Fibroblast of the conjunctiva (primary cell): ENCODE results near the gene SPP2.

Experiments used
- DNase-seq: peaks from one replicate; pipeline ENCODE4 v3.0.0-alpha.2; 2010; ENCODE audit warnings: low read depth

SPP2 gene

GRCh38 chr2:234092344-234092743 lies 41.8 kb downstream of the SPP2 start:
- DNase-seq, result no peak

DNA sequence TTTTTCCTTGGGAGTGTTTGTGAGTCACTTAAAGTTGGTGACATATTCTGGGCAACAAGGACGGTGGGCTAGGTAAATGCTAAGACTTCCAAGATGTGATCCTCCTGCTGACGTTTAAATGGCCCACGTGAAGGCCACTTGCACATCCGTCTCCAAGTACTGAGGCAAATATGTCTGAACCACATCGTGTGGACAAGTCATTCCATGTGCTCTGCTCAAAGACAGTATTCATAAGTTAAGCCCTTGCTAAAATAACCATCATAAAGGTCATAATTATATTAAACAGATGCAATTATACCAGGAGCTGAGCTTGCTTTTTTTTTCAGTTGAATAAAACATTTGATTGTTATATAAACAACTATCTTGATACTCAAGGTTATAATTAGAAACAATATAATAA lies 44.8 kb downstream of the SPP2 start:
- DNase-seq, result no peak

DNA sequence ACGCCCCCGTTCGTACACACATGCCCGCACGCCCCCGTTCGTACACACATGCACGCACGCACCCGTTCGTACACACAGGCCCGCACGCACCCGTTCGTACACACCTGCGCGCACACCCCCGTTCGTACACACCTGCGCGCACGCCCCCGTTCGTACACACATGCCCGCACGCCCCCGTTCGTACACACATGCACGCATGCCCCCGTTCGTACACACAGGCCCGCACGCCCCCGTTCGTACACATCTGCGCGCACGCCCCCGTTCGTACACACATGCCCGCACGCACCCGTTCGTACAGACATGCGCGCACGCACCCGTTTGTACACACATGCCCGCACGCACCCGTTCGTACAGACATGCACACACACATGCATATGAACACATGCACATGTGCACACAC lies 45.7 kb downstream of the SPP2 start:
- DNase-seq, result no peak

DNA sequence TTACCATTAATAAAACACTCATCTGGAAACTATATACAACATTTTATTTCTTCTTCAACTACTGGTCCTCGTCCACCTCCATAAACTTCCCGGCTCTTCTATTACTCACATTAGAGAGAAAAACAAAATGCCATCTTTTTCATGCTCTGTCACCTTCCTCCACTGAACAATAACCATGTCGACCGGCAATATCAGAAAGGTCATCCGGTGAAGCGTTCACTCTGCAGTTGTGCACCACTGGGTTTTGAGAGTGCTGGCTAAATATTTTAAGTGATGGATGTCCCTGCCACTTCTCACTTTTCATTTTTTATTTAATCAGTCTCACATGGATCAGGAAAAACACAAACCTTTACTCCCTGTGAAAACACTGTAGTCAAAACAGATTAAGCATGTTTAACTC lies 48.2 kb downstream of the SPP2 start:
- DNase-seq, result no peak

DNA sequence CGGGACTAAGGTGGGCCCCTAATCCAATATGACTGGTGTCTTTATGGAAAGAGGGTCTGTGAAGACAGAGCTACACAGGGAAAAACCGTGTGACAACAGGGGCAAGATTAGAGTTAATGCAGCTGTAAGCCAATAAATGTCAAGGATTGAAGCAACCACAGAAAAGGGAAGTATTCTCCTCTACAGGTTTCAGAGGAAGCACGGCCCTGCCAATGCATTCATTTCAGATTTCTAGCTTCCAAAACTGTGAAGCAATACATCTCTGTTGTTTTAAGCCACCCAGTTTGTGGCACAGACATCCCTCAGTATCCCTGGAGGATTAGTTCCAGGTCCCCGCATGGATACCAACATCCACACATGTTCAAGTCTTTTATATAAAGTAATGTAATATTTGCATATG lies 48.8 kb downstream of the SPP2 start:
- no peak for DNase-seq

DNA sequence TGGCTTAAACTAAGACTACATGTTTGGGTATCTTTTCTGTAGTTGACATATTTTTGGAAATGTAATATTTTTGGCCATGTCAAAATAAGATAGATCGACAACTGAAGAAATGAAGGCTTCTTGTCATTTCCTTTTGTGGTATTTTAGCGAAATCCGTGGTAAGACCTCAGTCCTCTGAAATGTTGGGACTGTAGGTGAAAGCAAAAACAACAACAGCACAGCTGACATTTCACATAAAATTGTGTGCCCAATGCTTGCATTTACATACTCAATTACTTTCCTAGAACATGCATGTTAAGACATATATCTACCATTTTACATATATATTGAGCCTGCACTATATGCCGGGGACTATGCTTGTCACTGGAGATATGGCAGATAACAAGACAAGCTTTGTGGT lies 50.2 kb downstream of the SPP2 start:
- DNase-seq, result no peak

GRCh38 chr2:234102112-234102511 lies 51.6 kb downstream of the SPP2 start:
- DNase-seq, result no peak

DNA sequence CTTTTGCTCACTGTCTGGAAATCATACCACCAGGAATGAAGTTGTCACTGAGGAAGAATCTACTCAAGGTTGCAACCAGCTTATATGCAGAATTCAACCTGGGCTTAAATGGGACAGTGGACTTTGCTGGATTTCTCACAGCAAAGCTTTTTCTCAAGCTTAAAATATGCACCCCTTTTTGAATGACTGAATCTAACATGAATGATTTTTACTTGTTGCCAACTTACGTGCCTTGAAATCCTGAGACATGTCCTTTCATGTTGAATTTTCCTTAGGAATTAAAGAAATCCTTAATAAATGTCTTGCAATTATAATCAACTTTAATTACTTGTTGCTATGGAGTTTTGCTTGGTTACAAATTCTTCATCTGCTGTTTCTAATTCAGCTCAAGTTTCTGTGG lies 57.4 kb downstream of the SPP2 start:
- DNase-seq, result no peak

- no peak for DNase-seq
Observed at GRCh38 chr2:234109321-234109720, 58.8 kb downstream of the SPP2 start.

DNA sequence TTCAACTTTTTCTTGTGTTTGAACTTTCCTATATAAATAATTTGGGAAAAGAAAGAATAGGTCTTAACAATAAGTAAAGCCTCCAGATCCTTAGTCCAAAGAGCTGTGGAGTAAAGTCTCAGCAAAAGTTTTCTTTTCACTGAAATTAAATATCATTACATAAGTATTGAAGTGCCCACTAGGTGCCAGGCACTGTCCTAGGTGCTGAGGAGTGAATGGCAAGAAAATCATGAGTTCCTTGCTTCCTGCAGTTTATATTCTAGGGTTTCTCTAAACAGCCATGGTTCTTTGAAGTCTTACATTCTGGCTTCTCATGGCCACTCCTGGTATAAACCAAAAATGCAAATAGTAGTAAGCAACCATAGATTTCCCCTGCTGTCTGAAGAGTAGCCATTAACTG lies 59.7 kb downstream of the SPP2 start:
- no peak for DNase-seq

DNA sequence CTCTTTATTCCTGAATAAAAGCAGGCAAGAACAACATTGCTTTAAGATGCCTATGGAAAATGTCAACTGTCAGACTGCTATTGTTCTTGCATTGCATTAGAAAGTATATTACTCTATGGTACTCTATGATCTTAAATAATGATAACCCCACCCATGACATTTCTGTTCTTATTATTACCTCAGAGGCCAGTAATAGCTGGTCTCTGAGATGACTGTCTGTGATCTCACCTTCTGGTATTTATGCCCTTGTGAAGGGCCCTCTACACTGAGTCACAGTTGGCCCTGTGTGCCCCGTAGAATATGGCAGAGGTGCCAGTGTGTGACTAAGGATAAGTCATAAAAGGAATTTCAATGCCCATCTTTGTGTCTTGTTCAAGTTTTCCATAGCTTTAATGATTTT lies 61.0 kb downstream of the SPP2 start:
- DNase-seq, result no peak

- DNase-seq, result no peak
Observed at GRCh38 chr2:234116010-234116409, 65.5 kb downstream of the SPP2 start.

DNA sequence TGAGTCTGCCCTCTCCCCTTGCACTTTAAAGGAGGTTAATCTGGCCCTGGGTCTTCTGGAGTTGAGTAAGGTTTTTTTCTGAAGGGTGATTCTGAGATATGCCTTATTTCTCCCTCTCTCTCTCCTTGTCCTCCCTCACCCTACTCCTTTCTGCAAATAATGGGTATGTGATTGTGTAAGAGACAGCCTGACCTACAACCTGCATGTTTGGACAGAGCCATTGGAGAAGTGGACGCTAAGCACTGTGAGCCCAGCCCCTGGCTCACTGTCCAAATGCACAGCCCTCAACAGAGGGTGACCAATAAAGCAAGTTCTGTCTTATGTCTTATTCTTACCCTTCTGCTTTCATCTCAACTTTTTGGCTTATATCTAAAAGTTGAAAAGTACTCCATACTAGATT lies 71.5 kb downstream of the SPP2 start:
- DNase-seq, result no peak

DNA sequence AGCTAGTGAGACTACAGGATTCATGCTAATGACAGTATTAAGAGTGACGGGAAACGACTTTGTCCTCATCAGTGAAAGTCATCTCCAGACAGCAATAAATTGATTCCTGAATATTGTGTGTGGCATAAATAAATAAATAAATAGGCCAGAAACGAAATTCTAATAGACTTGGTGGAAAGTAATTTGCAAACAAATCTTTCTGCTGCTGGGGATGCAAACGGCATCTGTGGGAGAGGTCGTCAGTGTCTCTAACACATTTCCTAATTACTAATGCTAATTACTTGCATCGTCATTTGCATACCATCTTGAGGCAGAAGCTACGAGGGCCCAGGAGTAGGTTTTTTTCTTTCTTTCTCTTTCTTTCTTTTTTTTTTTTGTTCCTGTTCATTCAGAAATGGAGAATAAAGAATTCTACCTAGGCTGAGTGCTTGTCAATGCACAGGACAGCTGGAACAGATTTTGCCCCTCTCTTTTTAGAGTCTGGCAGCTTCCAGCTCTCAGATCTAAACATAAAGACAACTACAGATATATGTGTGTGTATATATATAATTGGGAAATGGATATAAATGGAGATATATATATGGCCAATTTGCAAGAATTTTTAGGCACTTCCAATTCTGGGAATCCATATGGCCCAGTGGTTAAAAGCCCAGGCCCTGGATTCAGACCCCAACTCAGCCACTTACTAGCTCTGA lies 75.1 kb downstream of the SPP2 start:
- DNase-seq, result no peak

DNA sequence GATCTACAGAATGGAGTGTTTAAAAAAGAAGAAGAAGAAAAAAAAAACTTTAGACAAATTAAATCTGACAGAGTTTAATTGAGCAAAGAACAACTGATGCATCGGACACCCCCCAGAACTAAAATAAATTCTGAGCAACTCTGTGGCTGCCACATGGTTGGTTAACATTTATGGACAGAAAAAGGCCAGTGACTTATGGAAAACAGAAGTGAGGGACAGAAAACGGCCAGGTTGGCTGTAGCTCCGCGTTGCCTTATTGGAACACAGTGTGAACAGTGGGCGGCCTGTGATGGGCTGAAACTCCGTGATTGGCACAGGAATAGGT lies 75.6 kb downstream of the SPP2 start:
- no peak for DNase-seq
